ENCODE measurements around the gene GATA2.

- no peak for TF ChIP-seq GATA2 (IDR thresholded peaks at IDR 0.05; ENCODE audit: low read depth, low read length)
- TF ChIP-seq GATA3 (IDR thresholded peaks at IDR 0.05; ENCODE audit: low read depth, low read length), result no peak
Measured at GRCh38 chr3:128503751-128504532, 10.9 kb upstream of the GATA2 start.
